DND-41 (cell line): ENCODE results near the gene FGF18.

ENCODE experiments used
- EZH2 ChIP-seq: IDR thresholded peaks from 3 replicates; pipeline ENCODE4 v1.6.1; 2012; ENCODE audit warnings: borderline replicate concordance, low read depth, mild to moderate bottlenecking, moderate library complexity, low read length, inconsistent platforms; ENCODE audit not compliant: severe bottlenecking
- TF ChIP-seq, protein P1 (sequence below): IDR thresholded peaks from 2 replicates; pipeline ENCODE4 v1.5.1; 2012; ENCODE audit warnings: borderline replicate concordance, low read length, moderate library complexity, mild to moderate bottlenecking; ENCODE audit not compliant: poor library complexity, severe bottlenecking; ENCODE audit errors: extremely low read depth

DNA sequence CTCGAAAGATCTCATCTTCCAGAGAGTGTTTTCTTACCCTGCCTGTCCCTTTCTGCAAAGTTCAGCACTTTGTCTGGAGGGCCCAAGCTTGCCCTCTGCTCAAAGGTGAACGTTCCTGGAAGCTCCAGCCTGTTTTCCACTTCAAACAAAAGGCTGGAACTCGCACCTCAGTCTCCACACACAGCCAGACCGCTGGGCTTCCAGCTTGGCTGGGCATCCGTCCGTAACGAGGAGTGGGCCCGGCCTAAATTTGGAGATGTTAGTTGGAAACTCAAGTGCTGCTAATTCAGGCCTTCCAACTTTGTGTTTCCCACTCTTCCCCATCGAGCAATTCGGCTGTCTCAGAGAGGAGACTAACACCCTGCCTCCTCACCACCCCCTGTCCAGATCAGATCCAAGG lies 35.1 kb downstream of the FGF18 start:
- TF ChIP-seq, protein P1, sequence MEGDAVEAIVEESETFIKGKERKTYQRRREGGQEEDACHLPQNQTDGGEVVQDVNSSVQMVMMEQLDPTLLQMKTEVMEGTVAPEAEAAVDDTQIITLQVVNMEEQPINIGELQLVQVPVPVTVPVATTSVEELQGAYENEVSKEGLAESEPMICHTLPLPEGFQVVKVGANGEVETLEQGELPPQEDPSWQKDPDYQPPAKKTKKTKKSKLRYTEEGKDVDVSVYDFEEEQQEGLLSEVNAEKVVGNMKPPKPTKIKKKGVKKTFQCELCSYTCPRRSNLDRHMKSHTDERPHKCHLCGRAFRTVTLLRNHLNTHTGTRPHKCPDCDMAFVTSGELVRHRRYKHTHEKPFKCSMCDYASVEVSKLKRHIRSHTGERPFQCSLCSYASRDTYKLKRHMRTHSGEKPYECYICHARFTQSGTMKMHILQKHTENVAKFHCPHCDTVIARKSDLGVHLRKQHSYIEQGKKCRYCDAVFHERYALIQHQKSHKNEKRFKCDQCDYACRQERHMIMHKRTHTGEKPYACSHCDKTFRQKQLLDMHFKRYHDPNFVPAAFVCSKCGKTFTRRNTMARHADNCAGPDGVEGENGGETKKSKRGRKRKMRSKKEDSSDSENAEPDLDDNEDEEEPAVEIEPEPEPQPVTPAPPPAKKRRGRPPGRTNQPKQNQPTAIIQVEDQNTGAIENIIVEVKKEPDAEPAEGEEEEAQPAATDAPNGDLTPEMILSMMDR: no peak
- no peak for TF ChIP-seq EZH2
